Mesothelial cell of epicardium (in vitro differentiated cells): ENCODE data around the gene ZNF592. TPM values are rescaled to one million over a fixed set of nuclear protein-coding genes. Genes with fewer than 3 reads are reported as not detected.

ENCODE experiments used
- DNase-seq, 2 experiments: peaks; one replicate each; pipeline ENCODE4 v3.0.0; 2021; ENCODE audit warnings: low spot score in 2 of 2; ENCODE audit not compliant: unreplicated experiment in 2 of 2
- H3K27ac Mint-ChIP-seq: 2 replicates; pipeline ENCODE4 v1.8.0; 2021; ENCODE audit warnings: mixed read lengths
- H3K27me3 Mint-ChIP-seq: 2 replicates; pipeline ENCODE4 v1.8.0; 2021; ENCODE audit warnings: low read depth, mixed read lengths
- H3K36me3 Mint-ChIP-seq: 2 replicates; pipeline ENCODE4 v1.8.0; 2021; ENCODE audit warnings: mixed read lengths
- H3K4me1 Mint-ChIP-seq: 2 replicates; pipeline ENCODE4 v1.8.0; 2021; ENCODE audit warnings: mixed read lengths
- H3K4me3 Mint-ChIP-seq: 2 replicates; pipeline ENCODE4 v1.8.0; 2021; ENCODE audit warnings: mild to moderate bottlenecking, moderate library complexity, mixed read lengths
- H3K9me3 Mint-ChIP-seq: 2 replicates; pipeline ENCODE4 v1.8.0; 2021; ENCODE audit warnings: mixed read lengths
- total RNA-seq: library from RNA; stranded (reverse); gene quantifications from 3 replicates; pipeline ENCODE4 v1.2.1, GENCODE V29; 2021
- TF ChIP-seq, protein P1 (sequence below): fragments of 200-600 bp; sonication (generic); IDR thresholded peaks from one replicate; pipeline ENCODE4 v1.5.0; 2021; ENCODE audit warnings: antibody characterized with exemption; ENCODE audit not compliant: unreplicated experiment

ZNF592 gene
- total RNA-seq, 1 donor from 2014 or later = 32.8 TPM

DNA sequence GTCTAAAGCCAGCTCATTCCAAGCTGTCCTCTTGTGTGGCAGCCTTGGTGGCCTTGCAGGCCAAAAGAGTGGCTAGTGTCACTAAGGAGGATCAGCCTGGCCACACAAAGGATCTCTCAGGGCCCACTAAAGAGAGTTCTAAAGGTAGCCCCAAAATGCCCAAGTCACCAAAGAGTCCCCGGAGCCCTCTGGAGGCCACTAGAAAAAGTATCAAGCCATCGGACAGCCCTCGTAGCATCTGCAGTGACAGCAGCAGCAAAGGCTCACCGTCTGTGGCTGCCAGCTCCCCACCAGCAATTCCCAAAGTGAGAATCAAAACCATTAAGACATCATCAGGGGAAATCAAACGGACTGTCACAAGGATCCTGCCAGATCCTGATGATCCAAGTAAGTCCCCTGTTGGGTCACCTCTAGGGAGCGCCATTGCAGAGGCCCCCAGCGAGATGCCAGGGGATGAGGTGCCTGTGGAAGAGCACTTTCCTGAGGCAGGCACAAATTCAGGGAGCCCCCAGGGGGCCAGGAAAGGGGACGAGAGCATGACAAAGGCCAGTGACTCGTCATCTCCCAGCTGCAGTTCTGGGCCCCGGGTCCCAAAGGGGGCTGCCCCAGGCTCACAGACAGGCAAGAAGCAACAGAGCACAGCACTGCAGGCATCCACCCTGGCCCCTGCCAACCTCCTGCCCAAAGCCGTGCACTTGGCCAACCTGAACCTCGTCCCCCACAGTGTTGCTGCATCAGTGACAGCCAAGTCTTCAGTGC is 35.3 kb downstream of the ZNF592 start:
- Mint-ChIP-seq H3K4me3 (no peak overlapping the region), H3K9me3 (no peaks in the 10 kb centered on the region), H3K36me3 (peaks cover 29% of the 10 kb centered on the region), H3K4me1 (no peaks in the 10 kb centered on the region), H3K27me3 (no peaks in the 10 kb centered on the region), H3K27ac (no peak overlapping the region)
- no peak for DNase-seq
- TF ChIP-seq, protein P1, sequence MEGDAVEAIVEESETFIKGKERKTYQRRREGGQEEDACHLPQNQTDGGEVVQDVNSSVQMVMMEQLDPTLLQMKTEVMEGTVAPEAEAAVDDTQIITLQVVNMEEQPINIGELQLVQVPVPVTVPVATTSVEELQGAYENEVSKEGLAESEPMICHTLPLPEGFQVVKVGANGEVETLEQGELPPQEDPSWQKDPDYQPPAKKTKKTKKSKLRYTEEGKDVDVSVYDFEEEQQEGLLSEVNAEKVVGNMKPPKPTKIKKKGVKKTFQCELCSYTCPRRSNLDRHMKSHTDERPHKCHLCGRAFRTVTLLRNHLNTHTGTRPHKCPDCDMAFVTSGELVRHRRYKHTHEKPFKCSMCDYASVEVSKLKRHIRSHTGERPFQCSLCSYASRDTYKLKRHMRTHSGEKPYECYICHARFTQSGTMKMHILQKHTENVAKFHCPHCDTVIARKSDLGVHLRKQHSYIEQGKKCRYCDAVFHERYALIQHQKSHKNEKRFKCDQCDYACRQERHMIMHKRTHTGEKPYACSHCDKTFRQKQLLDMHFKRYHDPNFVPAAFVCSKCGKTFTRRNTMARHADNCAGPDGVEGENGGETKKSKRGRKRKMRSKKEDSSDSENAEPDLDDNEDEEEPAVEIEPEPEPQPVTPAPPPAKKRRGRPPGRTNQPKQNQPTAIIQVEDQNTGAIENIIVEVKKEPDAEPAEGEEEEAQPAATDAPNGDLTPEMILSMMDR = no peak

DNA sequence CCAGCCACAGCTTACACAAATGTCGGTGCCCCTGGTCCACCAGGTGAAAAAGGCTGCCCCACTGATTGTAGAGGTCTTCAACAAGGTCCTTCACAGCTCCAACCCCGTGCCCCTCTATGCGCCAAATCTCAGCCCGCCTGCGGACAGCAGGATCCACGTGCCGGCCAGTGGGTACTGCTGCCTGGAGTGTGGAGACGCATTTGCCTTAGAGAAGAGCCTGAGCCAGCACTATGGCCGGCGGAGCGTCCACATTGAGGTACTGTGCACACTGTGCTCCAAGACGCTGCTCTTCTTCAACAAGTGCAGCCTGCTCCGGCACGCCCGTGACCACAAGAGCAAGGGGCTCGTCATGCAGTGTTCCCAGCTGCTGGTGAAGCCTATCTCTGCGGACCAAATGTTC is 35.9 kb downstream of the ZNF592 start:
- Mint-ChIP-seq H3K4me1 (no peaks in the 10 kb centered on the region), H3K36me3 (peaks cover 28% of the 10 kb centered on the region), H3K4me3 (no peak overlapping the region), H3K27me3 (no peaks in the 10 kb centered on the region), H3K27ac (no peak overlapping the region), H3K9me3 (no peaks in the 10 kb centered on the region)
- TF ChIP-seq, protein P1 = no peak
- no peak for DNase-seq

DNA sequence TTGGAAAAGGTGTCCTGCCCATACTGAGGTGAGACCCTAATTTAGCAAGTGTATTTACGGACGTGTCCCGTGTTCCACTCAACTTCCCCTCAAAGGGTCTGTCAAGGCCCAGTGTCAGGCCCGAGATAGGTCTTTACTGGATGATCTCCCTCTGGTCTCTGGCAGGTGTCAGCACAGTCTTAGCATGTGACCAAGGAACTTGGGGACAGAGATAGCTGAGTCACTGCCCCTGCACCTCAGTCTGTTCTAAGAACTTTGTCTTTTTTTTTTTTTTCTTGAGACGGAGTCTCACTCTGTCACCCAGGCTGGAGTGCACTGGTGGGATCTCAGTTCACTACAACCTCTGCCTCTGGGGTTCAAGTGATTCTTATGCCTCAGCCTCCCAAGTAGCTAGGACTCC is 36.7 kb downstream of the ZNF592 start:
- peaks cover 28% of the 10 kb centered on the region for H3K36me3 Mint-ChIP-seq
- TF ChIP-seq, protein P1 = no peak
- no peaks in the 10 kb centered on the region for H3K9me3 Mint-ChIP-seq
- H3K27me3 Mint-ChIP-seq = no peaks in the 10 kb centered on the region
- H3K4me3 Mint-ChIP-seq = no peak overlapping the region
- H3K4me1 Mint-ChIP-seq = no peaks in the 10 kb centered on the region
- DNase-seq = no peak
- H3K27ac Mint-ChIP-seq = no peak overlapping the region

DNA sequence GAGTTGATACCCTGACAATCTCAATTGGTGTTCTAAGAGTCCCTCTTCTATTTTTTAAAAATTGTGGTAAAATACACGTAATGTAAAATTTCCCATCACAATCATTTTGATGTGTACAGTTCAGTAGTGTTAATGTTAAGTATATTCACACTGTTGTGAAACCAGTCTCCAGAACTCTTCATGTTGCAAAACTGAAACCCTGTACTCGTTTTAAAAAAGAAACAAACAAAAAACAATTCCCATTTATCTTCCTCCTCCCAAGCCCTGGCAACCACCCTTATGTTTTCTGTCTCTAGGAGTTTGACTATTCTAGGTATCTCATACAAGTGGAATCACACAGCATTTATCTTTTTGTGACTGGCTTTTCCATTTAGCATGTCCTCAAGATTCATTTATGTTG is 40.1 kb downstream of the ZNF592 start:
- H3K27me3 Mint-ChIP-seq = no peaks in the 10 kb centered on the region
- DNase-seq = no peak
- no peak overlapping the region for H3K27ac Mint-ChIP-seq
- H3K9me3 Mint-ChIP-seq = no peaks in the 10 kb centered on the region
- H3K4me3 Mint-ChIP-seq = no peak overlapping the region
- peaks cover 35% of the 10 kb centered on the region for H3K36me3 Mint-ChIP-seq
- peaks cover 8% of the 10 kb centered on the region for H3K4me1 Mint-ChIP-seq
- TF ChIP-seq, protein P1 = no peak

DNA sequence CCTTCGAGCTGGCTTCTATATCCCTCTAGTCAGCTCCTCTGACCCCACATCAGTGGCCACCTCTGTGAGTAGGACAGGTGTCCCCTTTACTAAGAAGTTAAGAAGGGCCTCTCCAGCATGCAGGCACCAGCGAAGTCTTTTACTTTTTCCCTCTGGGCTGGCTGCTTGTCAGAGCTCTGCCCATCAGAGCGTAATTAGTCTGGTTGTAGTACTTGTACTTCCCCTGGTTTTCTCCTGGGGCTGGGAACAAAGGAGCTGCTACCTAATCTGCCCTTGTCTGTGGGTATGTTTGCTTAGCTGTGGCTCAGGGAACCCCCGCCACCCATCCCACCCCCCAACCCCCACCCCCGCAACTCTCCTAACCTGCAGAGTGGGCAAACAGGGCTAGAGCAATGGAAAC is 41.4 kb downstream of the ZNF592 start:
- DNase-seq = no peak
- no peaks in the 10 kb centered on the region for H3K27me3 Mint-ChIP-seq
- H3K4me1 Mint-ChIP-seq = peaks cover 8% of the 10 kb centered on the region
- TF ChIP-seq, protein P1 = no peak
- H3K36me3 Mint-ChIP-seq = peaks cover 35% of the 10 kb centered on the region
- no peak overlapping the region for H3K27ac Mint-ChIP-seq
- no peak overlapping the region for H3K4me3 Mint-ChIP-seq
- no peaks in the 10 kb centered on the region for H3K9me3 Mint-ChIP-seq
